Fibroblast of skin of right biceps (primary cell): ENCODE data around the gene TRAPPC2.
"Not testable (repeated sequence)": the region's sequence is repeated elsewhere in the genome, so short reads cannot be mapped to it uniquely, and the experiment has no call there.

Source experiments
- DNase-seq: peaks from one replicate; pipeline ENCODE4 v3.0.0-alpha.2; 2013

Gene TRAPPC2

GRCh38 chrX:13697455-13697854, 37.0 kb downstream of the TRAPPC2 start:
- no peak for DNase-seq

GRCh38 chrX:13695601-13696115, 38.8 kb downstream of the TRAPPC2 start:
- DNase-seq = no peak

- no peak for DNase-seq
Observed at GRCh38 chrX:13694983-13695382, 39.4 kb downstream of the TRAPPC2 start.

- DNase-seq = peak; percentile 12
Observed at GRCh38 chrX:13694359-13694758, 40.1 kb downstream of the TRAPPC2 start.

- DNase-seq = peak; percentile 10
Observed at GRCh38 chrX:13693341-13693961, 41.0 kb downstream of the TRAPPC2 start.

GRCh38 chrX:13692771-13693231, 41.6 kb downstream of the TRAPPC2 start:
- no peak for DNase-seq

- DNase-seq = no peak
Observed at GRCh38 chrX:13691841-13692371, 42.5 kb downstream of the TRAPPC2 start.

- DNase-seq = no peak
Observed at GRCh38 chrX:13690836-13691235, 43.6 kb downstream of the TRAPPC2 start.

GRCh38 chrX:13689741-13690211, 44.6 kb downstream of the TRAPPC2 start:
- peak; percentile 31 for DNase-seq

GRCh38 chrX:13688958-13689740, 45.3 kb downstream of the TRAPPC2 start, which contains the start of gene RAB9A:
Gene RAB9A, plus strand, starts transcription at chrX:13689128. Its CDS starts 19,619 bp downstream, at chrX:13708747.
- DNase-seq = peak; percentile 75

GRCh38 chrX:13688384-13688957, 45.9 kb downstream of the TRAPPC2 start:
- no peak for DNase-seq

GRCh38 chrX:13687203-13687602, 47.2 kb downstream of the TRAPPC2 start:
- no peak for DNase-seq

- DNase-seq = peak; percentile 28
Observed at GRCh38 chrX:13685126-13685763, 49.2 kb downstream of the TRAPPC2 start.

GRCh38 chrX:13684361-13684760, 50.1 kb downstream of the TRAPPC2 start:
- DNase-seq = no peak

- no peak for DNase-seq
Observed at GRCh38 chrX:13681595-13681994, 52.8 kb downstream of the TRAPPC2 start.

GRCh38 chrX:13679700-13680099, 54.7 kb downstream of the TRAPPC2 start:
- DNase-seq = not testable (repeated sequence)

GRCh38 chrX:13676885-13677284, 57.5 kb downstream of the TRAPPC2 start:
- DNase-seq = no peak

- no peak for DNase-seq
Observed at GRCh38 chrX:13673016-13673415, 61.4 kb downstream of the TRAPPC2 start.

GRCh38 chrX:13670197-13670596, 64.2 kb downstream of the TRAPPC2 start:
- DNase-seq = no peak

- DNase-seq = not testable (repeated sequence)
Observed at GRCh38 chrX:13669755-13670154, 64.7 kb downstream of the TRAPPC2 start.

- peak; percentile 93 for DNase-seq
Observed at GRCh38 chrX:13669246-13669737, 65.1 kb downstream of the TRAPPC2 start.

- no peak for DNase-seq
Observed at GRCh38 chrX:13667919-13668318, 66.5 kb downstream of the TRAPPC2 start.
